Measurements from ENCODE around the gene TBC1D22A. TPM values are rescaled to one million over a fixed set of nuclear protein-coding genes. Genes with fewer than 3 reads are reported as not detected.

The TBC1D22A gene
- total RNA-seq, 2 donors from 2014 or later, result 21.0 to 27.9 TPM

DNA sequence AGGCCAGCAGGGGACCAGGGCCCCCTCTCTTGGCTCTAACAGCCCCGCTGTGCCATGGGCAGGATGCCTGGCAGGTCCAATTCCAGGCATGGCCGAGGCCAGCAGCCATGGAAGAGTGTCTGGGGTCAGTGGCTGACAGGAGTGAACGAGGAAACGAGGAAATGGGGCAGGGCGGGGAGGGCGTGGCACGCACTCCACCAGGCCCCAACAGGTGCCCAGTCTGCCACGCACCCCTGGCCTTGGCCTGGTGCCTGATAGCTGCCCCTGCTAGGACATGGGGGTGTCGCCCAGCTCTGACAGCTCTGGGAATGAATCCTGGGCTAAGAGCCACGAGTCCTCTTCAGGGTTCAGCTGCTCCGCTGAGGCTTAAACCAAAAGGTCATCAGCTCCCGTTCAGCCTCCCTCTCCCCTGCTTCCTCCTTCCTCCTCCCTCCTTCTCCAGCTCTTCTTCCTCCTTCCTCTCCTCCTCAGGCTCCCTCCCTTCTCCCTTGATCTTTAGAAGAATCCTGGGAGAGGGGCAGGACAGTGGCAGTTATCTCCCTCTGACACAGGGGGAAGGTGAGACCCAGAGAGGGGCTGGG is 11.5 kb upstream of the TBC1D22A start:
- Mint-ChIP-seq H3K27me3 (ENCODE audit: insufficient read depth) (peaks cover 28% of the 10 kb centered on the region), H3K27ac (no peak overlapping the region), H3K36me3 (ENCODE audit: low read depth) (peaks cover 1% of the 10 kb centered on the region), H3K4me3 (no peak overlapping the region), H3K4me1 (no peaks in the 10 kb centered on the region), H3K9me3 (peaks cover 13% of the 10 kb centered on the region)
- no peak overlapping the region for H3K27ac ChIP-seq (ENCODE audit: low read depth, low read length)
- H3K4me1 ChIP-seq (ENCODE audit: control insufficient read depth, insufficient read depth, low read length), result no peaks in the 10 kb centered on the region
- peaks cover 21% of the 10 kb centered on the region for H3K27me3 ChIP-seq (ENCODE audit: control insufficient read depth, insufficient read depth, low read length, poor library complexity, severe bottlenecking)
- WGBS, 2 experiments (ENCODE audit: insufficient coverage in 1 of 2, insufficient read length in 1 of 2), result 80 to 82% methylated on average over 11 to 12 of the region's 12 CpGs
- no peaks in the 10 kb centered on the region for H3K36me3 ChIP-seq (ENCODE audit: control insufficient read depth, insufficient read depth, low read length)
- H3K9me3 ChIP-seq (ENCODE audit: control insufficient read depth, low read length), result peaks cover 11% of the 10 kb centered on the region
- DNase-seq, result no peak
- TF ChIP-seq, protein P1, sequence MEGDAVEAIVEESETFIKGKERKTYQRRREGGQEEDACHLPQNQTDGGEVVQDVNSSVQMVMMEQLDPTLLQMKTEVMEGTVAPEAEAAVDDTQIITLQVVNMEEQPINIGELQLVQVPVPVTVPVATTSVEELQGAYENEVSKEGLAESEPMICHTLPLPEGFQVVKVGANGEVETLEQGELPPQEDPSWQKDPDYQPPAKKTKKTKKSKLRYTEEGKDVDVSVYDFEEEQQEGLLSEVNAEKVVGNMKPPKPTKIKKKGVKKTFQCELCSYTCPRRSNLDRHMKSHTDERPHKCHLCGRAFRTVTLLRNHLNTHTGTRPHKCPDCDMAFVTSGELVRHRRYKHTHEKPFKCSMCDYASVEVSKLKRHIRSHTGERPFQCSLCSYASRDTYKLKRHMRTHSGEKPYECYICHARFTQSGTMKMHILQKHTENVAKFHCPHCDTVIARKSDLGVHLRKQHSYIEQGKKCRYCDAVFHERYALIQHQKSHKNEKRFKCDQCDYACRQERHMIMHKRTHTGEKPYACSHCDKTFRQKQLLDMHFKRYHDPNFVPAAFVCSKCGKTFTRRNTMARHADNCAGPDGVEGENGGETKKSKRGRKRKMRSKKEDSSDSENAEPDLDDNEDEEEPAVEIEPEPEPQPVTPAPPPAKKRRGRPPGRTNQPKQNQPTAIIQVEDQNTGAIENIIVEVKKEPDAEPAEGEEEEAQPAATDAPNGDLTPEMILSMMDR (conservative IDR thresholded peaks at IDR 0.05), result no peak
- H3K9ac ChIP-seq (ENCODE audit: extremely low read depth, low read length, poor library complexity, severe bottlenecking), result no peak overlapping the region
- no peak overlapping the region for H3K4me3 ChIP-seq (ENCODE audit: low read length)

DNA sequence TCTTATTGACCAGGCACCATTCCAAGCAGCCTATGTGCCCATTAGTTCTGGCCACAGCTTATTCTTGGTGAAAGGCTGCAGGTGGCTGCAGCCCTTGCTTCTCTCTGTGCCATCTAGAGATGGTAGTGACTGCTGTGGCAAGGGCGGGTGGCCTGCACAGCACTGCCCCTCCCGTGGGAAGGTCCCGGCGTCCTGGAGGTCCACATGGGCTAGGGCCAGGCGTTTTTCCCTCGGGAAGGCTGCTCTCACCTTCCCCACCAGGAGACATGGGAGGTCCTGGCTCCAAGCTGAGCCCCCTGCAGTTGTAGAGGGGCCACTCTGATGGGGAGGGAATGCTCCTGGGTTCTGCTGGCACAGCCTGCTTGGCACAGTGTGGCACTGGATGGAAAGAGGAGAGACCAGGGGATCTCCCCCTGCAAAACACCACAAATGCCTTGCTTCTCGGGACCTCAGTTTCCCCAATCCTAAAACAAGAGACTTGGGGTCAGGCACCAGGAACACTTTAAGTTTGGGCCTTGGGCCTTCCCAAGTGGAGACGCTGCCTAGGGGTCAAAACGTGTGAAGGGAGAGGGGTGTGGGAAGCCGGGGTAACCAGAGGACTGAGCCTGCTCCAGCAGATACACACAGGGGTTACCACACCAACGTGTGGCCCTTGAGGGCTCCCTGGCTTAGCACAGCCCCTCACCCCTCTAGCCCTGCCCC is 10.0 kb upstream of the TBC1D22A start:
- H3K4me1 ChIP-seq (ENCODE audit: control insufficient read depth, insufficient read depth, low read length), result no peaks in the 10 kb centered on the region
- H3K36me3 ChIP-seq (ENCODE audit: control insufficient read depth, insufficient read depth, low read length), result no peaks in the 10 kb centered on the region
- no peak overlapping the region for H3K27ac ChIP-seq (ENCODE audit: low read depth, low read length)
- Mint-ChIP-seq H3K27ac (no peak overlapping the region), H3K27me3 (ENCODE audit: insufficient read depth) (peaks cover 13% of the 10 kb centered on the region), H3K9me3 (peaks cover 28% of the 10 kb centered on the region), H3K4me3 (no peak overlapping the region), H3K4me1 (no peaks in the 10 kb centered on the region), H3K36me3 (ENCODE audit: low read depth) (peaks cover 9% of the 10 kb centered on the region)
- 81 to 87% methylated on average over 6 to 10 of the region's 11 CpGs for WGBS, 2 experiments (ENCODE audit: insufficient coverage in 1 of 2, insufficient read length in 1 of 2)
- H3K27me3 ChIP-seq (ENCODE audit: control insufficient read depth, insufficient read depth, low read length, poor library complexity, severe bottlenecking), result peaks cover 9% of the 10 kb centered on the region
- H3K9me3 ChIP-seq (ENCODE audit: control insufficient read depth, low read length), result peaks cover 26% of the 10 kb centered on the region
- TF ChIP-seq, protein P1 (conservative IDR thresholded peaks at IDR 0.05), result no peak
- no peak overlapping the region for H3K9ac ChIP-seq (ENCODE audit: extremely low read depth, low read length, poor library complexity, severe bottlenecking)
- no peak overlapping the region for H3K4me3 ChIP-seq (ENCODE audit: low read length)
- no peak for DNase-seq

DNA sequence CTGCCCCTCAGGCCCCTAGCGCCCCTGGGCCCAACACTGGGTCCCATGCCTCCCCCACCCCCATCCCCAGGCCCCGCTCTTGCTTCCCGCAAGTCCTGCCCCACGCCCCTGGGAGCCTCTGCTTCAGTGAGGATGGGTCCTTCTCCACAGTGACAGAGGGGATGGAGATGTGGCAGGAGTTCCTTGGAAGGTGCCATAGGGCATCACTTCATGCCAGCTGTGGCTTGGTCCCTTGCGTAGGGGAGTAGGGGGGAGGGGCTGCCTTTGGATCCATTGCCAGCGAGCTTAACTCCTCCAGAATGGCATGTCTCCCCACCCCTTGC is 9.5 kb upstream of the TBC1D22A start:
- H3K27me3 ChIP-seq (ENCODE audit: control insufficient read depth, insufficient read depth, low read length, poor library complexity, severe bottlenecking), result peaks cover 4% of the 10 kb centered on the region
- H3K9ac ChIP-seq (ENCODE audit: extremely low read depth, low read length, poor library complexity, severe bottlenecking), result no peak overlapping the region
- H3K4me1 ChIP-seq (ENCODE audit: control insufficient read depth, insufficient read depth, low read length), result no peaks in the 10 kb centered on the region
- TF ChIP-seq, protein P1 (conservative IDR thresholded peaks at IDR 0.05), result no peak
- H3K4me1 Mint-ChIP-seq, result no peaks in the 10 kb centered on the region
- peaks cover 11% of the 10 kb centered on the region for H3K36me3 Mint-ChIP-seq (ENCODE audit: low read depth)
- DNase-seq, result no peak
- H3K36me3 ChIP-seq (ENCODE audit: control insufficient read depth, insufficient read depth, low read length), result peaks cover 2% of the 10 kb centered on the region
- no peak overlapping the region for H3K27ac Mint-ChIP-seq
- H3K27me3 Mint-ChIP-seq (ENCODE audit: insufficient read depth), result peaks cover 8% of the 10 kb centered on the region
- no peak overlapping the region for H3K4me3 ChIP-seq (ENCODE audit: low read length)
- peaks cover 29% of the 10 kb centered on the region for H3K9me3 ChIP-seq (ENCODE audit: control insufficient read depth, low read length)
- no peak overlapping the region for H3K4me3 Mint-ChIP-seq
- H3K27ac ChIP-seq (ENCODE audit: low read depth, low read length), result no peak overlapping the region
- H3K9me3 Mint-ChIP-seq, result peaks cover 30% of the 10 kb centered on the region
- 95% methylated on average over 5 of the region's 6 CpGs; no CpG with 5 or more reads in 1 of the 2 experiments for WGBS, 2 experiments (ENCODE audit: insufficient coverage in 1 of 2, insufficient read length in 1 of 2)

Data from endodermal cell (in vitro differentiated cells).